Adrenal gland (tissue), 12 donors: ENCODE results near the gene CCL18. TPM values are rescaled to one million over a fixed set of nuclear protein-coding genes. Genes with fewer than 3 reads are reported as not detected.

Source experiments
- DNase-seq, 7 donors: peaks; one replicate each; pipeline ENCODE4 v3.0.0-alpha.2; 2019 to 2020
- H3K27ac ChIP-seq, 5 donors: fragments of 200-600 bp; sonication (generic) in 4 of 5; 1 replicate in 3 of 5; 2 replicates in 2 of 5; pipeline versions ENCODE4 v1.5.1 to v1.8.0; 2016 to 2020; ENCODE audit warnings: mild to moderate bottlenecking in 1 of 5
- H3K27me3 ChIP-seq: fragments of 200-600 bp; 2 replicates; pipeline ENCODE4 v1.8.0; 2021
- H3K36me3 ChIP-seq, 2 donors: fragments of 200-600 bp; replicated peaks in 1 of 2; 1 replicate in 1 of 2; 2 replicates in 1 of 2; pipeline versions ENCODE4 v1.5.1 to v1.8.0; 2018 to 2022
- H3K4me1 ChIP-seq, 2 donors: fragments of 200-600 bp; replicated peaks in 1 of 2; 1 replicate in 1 of 2; 2 replicates in 1 of 2; pipeline versions ENCODE4 v1.5.1 to v1.8.0; 2018 to 2021
- H3K4me3 ChIP-seq, 4 donors: fragments of 200-600 bp; sonication (generic) in 3 of 4; one replicate each; pipeline ENCODE4 v1.5.1; 2016 to 2018
- H3K9me3 ChIP-seq, 3 donors: fragments of 200-600 bp; sonication (generic) in 1 of 3; replicated peaks in 1 of 3; 1 replicate in 2 of 3; 2 replicates in 1 of 3; pipeline versions ENCODE4 v1.5.1 to v1.8.0; 2016 to 2021
- CTCF ChIP-seq, 6 experiments: fragments of 450-650 bp in 4 of 6; fragments of 200-600 bp in 2 of 6; sonication (generic) in 1 of 6; IDR thresholded peaks; 1 replicate in 5 of 6; 2 replicates in 1 of 6; pipeline versions ENCODE4 v1.5.1 to v1.8.0; 2016 to 2021; ENCODE audit warnings: antibody characterized with exemption in 6 of 6, mild to moderate bottlenecking in 2 of 6, moderate library complexity in 1 of 6
- POLR2A ChIP-seq, 2 donors: fragments of 450-650 bp; IDR thresholded peaks; one replicate each; pipeline ENCODE4 v1.6.1; 2017; ENCODE audit warnings: antibody characterized with exemption in 2 of 2, mild to moderate bottlenecking in 2 of 2, moderate library complexity in 1 of 2
- WGBS, 4 donors: extraction: QIAGEN DNeasy Blood & Tissue Kit in 2 of 4; methylation state at CpG; one replicate each; pipeline versions ENCODE4 v1.1.5 to v1.1.7; 2013 to 2017; 5-methylcytosine and 5-hydroxymethylcytosine counted together
- intact Hi-C, 2 donors: fragments of 100-400 bp; cut with DNase I; formaldehyde crosslinking; loops; one replicate each; pipeline versions ENCODE4 v1.14.1 to v1.15.0; 2022 to 2023
- polyA plus RNA-seq, 3 donors: library from polyadenylated mRNA; stranded (reverse); fragments of 200-250 nt in 2 of 3; fragments of 350-450 nt in 1 of 3; fragmentation: Illumina TruSeq in 1 of 3; extraction: RNeasy Lipid Tissue Mini Kit (QIAGEN cat#74804) in 1 of 3; gene quantifications; one replicate each; pipeline ENCODE4 v1.2.3, GENCODE V29; 2013 to 2014
- total RNA-seq, 9 donors: library from RNA; depleted of rRNA in 4 of 9; stranded (reverse); fragments of >200 nt in 4 of 9; fragments of 120-200 nt in 1 of 9; fragmentation: NEBNext Ultra II Directional in 1 of 9; extraction: Animal tissue kit (Norgen Biotek cat#: 25700) in 1 of 9; gene quantifications; one replicate each; pipeline versions ENCODE4 v1.1.0 to v1.2.4, GENCODE V29; 2013 to 2023
- donor health status: healthy with polysubstance abuse.
- donor health status: Bipolar disorder and iron deficiency.
- donor health status: DM: yes; HTN: yes; CAD: no.
- donor health status: DM: no; HTN: no; CAD: no.
- donor health status: DM: no; HTN: no; CAD: no.
- donor health status: DM: yes; HTN: yes; CAD: no.

The CCL18 gene
- total and polyA plus RNA-seq, 12 donors = 0.32 to 5.2 (median 1.6) TPM; not detected in 5

- intact Hi-C loops = no loop called here
- WGBS, 4 donors = 81 to 90% (median 88%) methylated on average over 1 of the region's 1 CpG
- H3K27ac ChIP-seq = no peak overlapping the region
These were observed 33.1 kb upstream of the CCL18 start for GRCh38 chr17:36030956-36031355.

GRCh38 chr17:36034127-36034526 lies 29.9 kb upstream of the CCL18 start:
- Histone ChIP-seq H3K27me3 (no peaks in the 10 kb centered on the region), H3K27ac (no peak overlapping the region), H3K4me3 (no peak overlapping the region), H3K4me1 (no peaks in the 10 kb centered on the region), H3K9me3 (no peaks in the 10 kb centered on the region), H3K36me3 (no peaks in the 10 kb centered on the region)
- TF ChIP-seq CTCF (IDR thresholded peaks at IDR 0.05) = no peak
- DNase-seq = no peak
- intact Hi-C loops = no loop called here
- 7 to 13% (median 10%) methylated on average over 3 of the region's 3 CpGs for WGBS, 4 donors

More at GRCh38 chr17:36030956-36031355, 33.1 kb upstream of the CCL18 start:
- Histone ChIP-seq H3K4me3 (no peak overlapping the region), H3K27me3 (no peaks in the 10 kb centered on the region), H3K36me3 (no peaks in the 10 kb centered on the region), H3K9me3 (no peaks in the 10 kb centered on the region), H3K4me1 (no peaks in the 10 kb centered on the region)
- DNase-seq = no peak
- no peak for TF ChIP-seq CTCF (IDR thresholded peaks at IDR 0.05)
- no peak for TF ChIP-seq POLR2A (IDR thresholded peaks at IDR 0.05)

GRCh38 chr17:36036235-36036634 lies 27.8 kb upstream of the CCL18 start:
- Histone ChIP-seq H3K27ac (no peak overlapping the region), H3K4me3 (no peak overlapping the region), H3K36me3 (no peaks in the 10 kb centered on the region), H3K9me3 (no peaks in the 10 kb centered on the region), H3K4me1 (no peaks in the 10 kb centered on the region), H3K27me3 (no peaks in the 10 kb centered on the region)
- 82 to 87% (median 85%) methylated on average over 4 of the region's 4 CpGs for WGBS, 4 donors
- no peak for TF ChIP-seq POLR2A (IDR thresholded peaks at IDR 0.05)
- no peak for TF ChIP-seq CTCF (IDR thresholded peaks at IDR 0.05)
- intact Hi-C loops = no loop called here
- peak in 3 of 7 donors; percentile 13 to 20 (median 19) for DNase-seq

- Histone ChIP-seq H3K9me3 (no peaks in the 10 kb centered on the region), H3K27ac (no peak overlapping the region)
- WGBS, 4 donors = 77 to 100% (median 79%) methylated on average over 2 of the region's 2 CpGs
These were observed 16.0 kb upstream of the CCL18 start for GRCh38 chr17:36048066-36048465.

More at GRCh38 chr17:36048066-36048465, 16.0 kb upstream of the CCL18 start:
- H3K27me3 ChIP-seq = no peaks in the 10 kb centered on the region
- no peak for DNase-seq
- TF ChIP-seq POLR2A (IDR thresholded peaks at IDR 0.05) (no peak), CTCF (IDR thresholded peaks at IDR 0.05) (no peak)
- H3K4me3 ChIP-seq = no peak overlapping the region
- no peaks in the 10 kb centered on the region for H3K4me1 ChIP-seq
- intact Hi-C loops = no loop called here
- no peaks in the 10 kb centered on the region for H3K36me3 ChIP-seq
